NB4 (cell line): ENCODE data around the gene DCDC2B.
A peak's percentile ranks its signal among the peaks of the same experiment; 100 is the strongest.

ENCODE experiments used
- DNase-seq: peaks from one replicate; pipeline ENCODE4 v3.0.0; 2010; ENCODE audit warnings: low read depth
- H3K4me3 ChIP-seq: one replicate; pipeline ENCODE4 v1.5.1; 2011; ENCODE audit warnings: mild to moderate bottlenecking, low read depth, low read length, moderate library complexity
- MYC ChIP-seq: IDR thresholded peaks from 2 replicates; pipeline ENCODE4 v1.6.1; 2011; ENCODE audit warnings: low read depth, low read length
- POLR2A ChIP-seq: IDR thresholded peaks from 2 replicates; pipeline ENCODE4 v1.6.1; 2011; ENCODE audit warnings: mild to moderate bottlenecking; ENCODE audit not compliant: insufficient read length; ENCODE audit errors: extremely low read depth
- TF ChIP-seq, protein P1 (sequence below): IDR thresholded peaks from 2 replicates; pipeline ENCODE4 v1.6.1; 2011; ENCODE audit warnings: low read depth, low read length
- TF ChIP-seq, protein P2 (sequence below): IDR thresholded peaks from one replicate; pipeline ENCODE4 v1.5.1; 2012; ENCODE audit warnings: low read depth, low read length

DCDC2B gene

DNA sequence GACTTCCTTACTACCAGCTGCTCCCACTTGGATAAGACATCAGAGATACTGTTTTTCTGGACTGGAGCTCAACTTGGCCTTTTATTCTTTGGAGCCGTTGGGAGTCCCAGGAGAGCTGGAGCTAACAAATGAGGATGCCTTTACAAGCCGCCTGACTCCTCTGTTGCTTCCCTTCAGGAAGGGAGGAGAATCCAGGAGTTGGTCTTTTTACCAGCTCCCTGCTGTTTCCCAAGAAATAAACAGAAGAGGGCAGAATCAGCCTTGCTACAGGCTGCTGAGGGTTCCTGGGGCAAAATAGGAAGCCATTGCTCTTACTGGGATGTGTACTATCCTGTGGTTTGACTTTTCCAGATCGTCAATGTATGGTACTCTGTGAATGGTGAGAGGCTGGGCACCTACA lies 14.8 kb downstream of the DCDC2B start:
- no peak for DNase-seq
- peak overlapping the region; percentile 3 for H3K4me3 ChIP-seq
- no peak for TF ChIP-seq POLR2A
- no peak for TF ChIP-seq MYC
- TF ChIP-seq, protein P1, sequence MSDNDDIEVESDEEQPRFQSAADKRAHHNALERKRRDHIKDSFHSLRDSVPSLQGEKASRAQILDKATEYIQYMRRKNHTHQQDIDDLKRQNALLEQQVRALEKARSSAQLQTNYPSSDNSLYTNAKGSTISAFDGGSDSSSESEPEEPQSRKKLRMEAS: no peak
- TF ChIP-seq, protein P2, sequence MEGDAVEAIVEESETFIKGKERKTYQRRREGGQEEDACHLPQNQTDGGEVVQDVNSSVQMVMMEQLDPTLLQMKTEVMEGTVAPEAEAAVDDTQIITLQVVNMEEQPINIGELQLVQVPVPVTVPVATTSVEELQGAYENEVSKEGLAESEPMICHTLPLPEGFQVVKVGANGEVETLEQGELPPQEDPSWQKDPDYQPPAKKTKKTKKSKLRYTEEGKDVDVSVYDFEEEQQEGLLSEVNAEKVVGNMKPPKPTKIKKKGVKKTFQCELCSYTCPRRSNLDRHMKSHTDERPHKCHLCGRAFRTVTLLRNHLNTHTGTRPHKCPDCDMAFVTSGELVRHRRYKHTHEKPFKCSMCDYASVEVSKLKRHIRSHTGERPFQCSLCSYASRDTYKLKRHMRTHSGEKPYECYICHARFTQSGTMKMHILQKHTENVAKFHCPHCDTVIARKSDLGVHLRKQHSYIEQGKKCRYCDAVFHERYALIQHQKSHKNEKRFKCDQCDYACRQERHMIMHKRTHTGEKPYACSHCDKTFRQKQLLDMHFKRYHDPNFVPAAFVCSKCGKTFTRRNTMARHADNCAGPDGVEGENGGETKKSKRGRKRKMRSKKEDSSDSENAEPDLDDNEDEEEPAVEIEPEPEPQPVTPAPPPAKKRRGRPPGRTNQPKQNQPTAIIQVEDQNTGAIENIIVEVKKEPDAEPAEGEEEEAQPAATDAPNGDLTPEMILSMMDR: no peak

DNA sequence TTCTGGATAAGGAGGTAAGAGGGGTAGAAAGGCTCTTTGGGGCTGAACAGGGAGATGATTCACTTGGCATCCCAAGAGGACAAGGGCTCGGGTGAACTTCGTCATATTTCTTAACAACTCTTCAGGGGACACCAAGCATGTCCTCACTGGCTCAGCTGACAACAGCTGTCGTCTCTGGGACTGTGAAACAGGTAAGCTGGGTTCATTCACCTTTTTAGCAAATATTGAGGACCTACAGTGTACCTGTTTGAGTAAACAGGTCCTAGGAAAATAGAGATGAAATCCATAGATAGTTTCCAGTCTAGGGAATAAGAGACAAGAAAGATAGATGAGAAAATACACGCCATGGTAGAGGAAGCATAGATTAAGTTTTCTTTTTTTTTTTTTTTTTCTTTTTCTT lies 15.4 kb downstream of the DCDC2B start:
- TF ChIP-seq POLR2A (no peak), MYC (no peak)
- TF ChIP-seq, protein P2: no peak
- TF ChIP-seq, protein P1: no peak
- no peak overlapping the region for H3K4me3 ChIP-seq
- no peak for DNase-seq

DNA sequence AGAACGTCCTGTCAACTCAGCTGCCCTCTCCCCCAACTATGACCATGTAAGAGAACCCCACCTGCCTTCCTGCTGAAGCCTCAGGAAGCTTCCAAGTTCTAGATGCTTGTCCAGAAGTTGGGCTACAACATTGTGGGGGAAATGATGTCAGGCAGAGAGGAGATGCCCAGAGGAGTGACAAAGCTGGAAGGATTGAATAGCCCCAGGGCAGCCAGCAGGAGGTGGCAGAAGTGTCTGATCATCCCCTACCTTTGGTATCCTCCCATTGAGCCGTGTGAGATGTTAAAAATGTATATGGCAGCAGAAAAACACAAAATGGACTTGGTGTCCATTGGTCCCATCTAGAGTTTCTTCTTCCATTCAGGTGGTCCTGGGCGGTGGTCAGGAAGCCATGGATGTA lies 19.9 kb downstream of the DCDC2B start:
- no peak overlapping the region for H3K4me3 ChIP-seq
- no peak for DNase-seq
- TF ChIP-seq POLR2A (no peak), MYC (no peak)
- TF ChIP-seq, protein P2: no peak
- TF ChIP-seq, protein P1: no peak

DNA sequence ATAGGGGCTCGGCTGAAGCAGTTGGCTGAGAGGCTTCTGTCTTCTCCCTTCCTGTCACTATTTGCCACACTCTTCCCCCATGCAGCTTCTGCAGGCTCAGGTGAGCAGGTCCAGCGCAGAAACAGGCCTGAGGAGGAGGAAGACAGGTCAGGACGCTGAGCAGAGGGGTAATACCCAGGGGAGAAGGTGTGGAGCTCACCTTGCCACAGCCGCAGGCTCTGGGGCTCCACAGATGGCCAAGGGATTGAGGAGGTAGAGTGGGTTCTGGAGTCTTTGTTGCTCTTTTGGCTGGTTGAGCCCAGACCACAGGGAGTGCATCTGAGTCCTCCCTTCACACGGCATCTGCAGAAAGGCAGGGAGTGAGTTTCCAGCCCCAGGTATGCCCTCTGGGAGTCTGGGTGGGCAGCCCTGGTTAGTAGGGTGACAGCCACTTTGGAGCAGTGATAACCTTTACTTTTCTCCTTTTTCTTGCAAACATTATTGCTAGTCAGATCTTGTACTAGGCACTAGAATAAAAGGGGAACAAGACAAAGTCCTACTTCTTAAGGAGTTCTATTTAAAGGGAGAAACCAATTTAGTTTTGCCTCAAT lies 23.0 kb downstream of the DCDC2B start:
- TF ChIP-seq MYC: no peak
- TF ChIP-seq, protein P1: no peak
- no peak for TF ChIP-seq POLR2A
- TF ChIP-seq, protein P2: no peak
- DNase-seq: no peak
- H3K4me3 ChIP-seq: no peak overlapping the region

DNA sequence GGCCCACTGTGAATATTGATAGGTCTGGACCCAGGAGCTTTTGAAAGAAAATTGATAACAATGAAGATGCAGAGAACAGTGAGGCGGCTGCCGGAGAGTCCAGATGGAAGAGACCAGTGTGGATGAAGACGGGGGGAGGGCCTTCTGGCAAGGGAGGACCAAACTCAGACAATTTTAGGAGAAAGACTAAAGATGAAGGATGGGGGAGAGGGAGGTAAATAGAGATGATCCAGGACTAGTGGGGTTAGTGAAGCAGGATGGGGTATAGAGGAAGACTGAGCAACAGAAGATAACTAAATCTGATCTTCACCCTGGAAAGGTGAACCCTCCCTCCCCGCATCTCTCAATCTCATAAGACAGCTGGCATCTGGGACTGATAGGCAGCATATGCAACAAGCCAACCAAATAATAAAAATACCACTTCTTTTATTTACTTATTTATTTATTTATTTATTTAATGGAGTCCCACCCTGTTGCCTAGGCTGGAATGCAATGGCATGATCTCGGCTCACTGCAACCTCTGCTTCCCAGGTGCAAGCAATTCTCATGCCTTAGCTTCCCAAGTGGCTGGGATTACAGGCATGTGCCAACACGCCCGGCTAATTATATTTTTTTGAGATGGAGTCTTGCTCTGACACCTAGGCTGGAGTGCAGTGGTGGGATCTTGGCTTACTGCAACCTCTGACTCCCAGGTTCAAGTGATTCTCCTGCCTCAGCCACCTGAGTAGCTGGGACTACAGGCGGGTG lies 23.8 kb downstream of the DCDC2B start:
- H3K4me3 ChIP-seq: no peak overlapping the region
- TF ChIP-seq, protein P2: no peak
- TF ChIP-seq POLR2A (no peak), MYC (no peak)
- TF ChIP-seq, protein P1: no peak
- DNase-seq: no peak
